ENCODE measurements around the gene CTSE. TPM values are rescaled to one million over a fixed set of nuclear protein-coding genes. Genes with fewer than 3 reads are reported as not detected.
A peak's percentile ranks its signal among the peaks of the same experiment; 100 is the strongest.

CTSE gene
- total and polyA plus RNA-seq, 9 of the 15 experiments (the other 6 are each of a cell fraction or from before 2014, with no cell fraction given), result 0.04 to 0.18 (median 0.09) TPM; not detected in 4

GRCh38 chr1:206012086-206012859 lies 11.4 kb downstream of the CTSE start (continued):
- TF ChIP-seq PREB (CRISPR knock-in tag; IDR thresholded peaks at IDR 0.05), result no peak
- no peak for TF ChIP-seq CAMTA2 (CRISPR knock-in tag; conservative IDR thresholded peaks at IDR 0.05)
- no peak for TF ChIP-seq BRCA1 (IDR thresholded peaks at IDR 0.05)
- no peak for TF ChIP-seq BRCA1 (CRISPR knock-in tag; IDR thresholded peaks at IDR 0.05)
- TF ChIP-seq PPARD (CRISPR knock-in tag; IDR thresholded peaks at IDR 0.05), result no peak
- TF ChIP-seq ZNF609 (CRISPR knock-in tag; IDR thresholded peaks at IDR 0.05; ENCODE audit: borderline replicate concordance), result no peak
- peak; percentile 59; the same call in 1 of the 2 replicates for TF ChIP-seq MYNN (IDR thresholded peaks at IDR 0.05)
- no peak for TF ChIP-seq MYNN (CRISPR knock-in tag; IDR thresholded peaks at IDR 0.05)
- TF ChIP-seq POLR2A (conservative IDR thresholded peaks at IDR 0.05), result no peak
- no peak for TF ChIP-seq FOXK1 (CRISPR knock-in tag; IDR thresholded peaks at IDR 0.05; ENCODE audit: borderline replicate concordance)
- TF ChIP-seq TAF1 (IDR thresholded peaks at IDR 0.05; ENCODE audit: control insufficient read depth, extremely low read depth, insufficient read depth, low read length, severe bottlenecking), result no peak
- TF ChIP-seq NR2C1 (IDR thresholded peaks at IDR 0.05), result no peak
- TF ChIP-seq NR2C1 (tag; IDR thresholded peaks at IDR 0.05), result no peak
- no peak for TF ChIP-seq ZNF77 (CRISPR knock-in tag; IDR thresholded peaks at IDR 0.05)
- peak in 1 of 3 experiments; percentile 7; a peak in 1 of 6 replicates for TF ChIP-seq CTCF (IDR thresholded peaks at IDR 0.05 in 2 of 3, conservative IDR thresholded peaks at IDR 0.05 in 1 of 3; ENCODE audit: insufficient read depth in 2 of 3, low read depth in 1 of 3, low read length in 3 of 3)
- TF ChIP-seq MAX (CRISPR knock-in tag; IDR thresholded peaks at IDR 0.05), result peak; percentile 96
- TF ChIP-seq PML (IDR thresholded peaks at IDR 0.05; ENCODE audit: low read length), result no peak
- no peak for TF ChIP-seq HNRNPH1 (optimal IDR thresholded peaks at IDR 0.05; ENCODE audit: low read depth, low read length)
- TF ChIP-seq, protein P1, sequence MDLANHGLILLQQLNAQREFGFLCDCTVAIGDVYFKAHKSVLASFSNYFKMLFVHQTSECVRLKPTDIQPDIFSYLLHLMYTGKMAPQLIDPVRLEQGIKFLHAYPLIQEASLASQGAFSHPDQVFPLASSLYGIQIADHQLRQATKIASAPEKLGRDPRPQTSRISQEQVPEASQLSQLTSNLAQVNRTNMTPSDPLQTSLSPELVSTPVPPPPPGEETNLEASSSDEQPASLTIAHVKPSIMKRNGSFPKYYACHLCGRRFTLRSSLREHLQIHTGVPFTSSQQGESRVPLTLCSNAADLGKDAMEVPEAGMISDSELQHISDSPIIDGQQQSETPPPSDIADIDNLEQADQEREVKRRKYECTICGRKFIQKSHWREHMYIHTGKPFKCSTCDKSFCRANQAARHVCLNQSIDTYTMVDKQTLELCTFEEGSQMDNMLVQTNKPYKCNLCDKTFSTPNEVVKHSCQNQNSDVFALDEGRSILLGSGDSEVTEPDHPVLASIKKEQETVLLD (IDR thresholded peaks at IDR 0.05), result no peak
- TF ChIP-seq ZFP36 (IDR thresholded peaks at IDR 0.05; ENCODE audit: low read depth, low read length, partially characterized antibody), result no peak
